Hepatocyte (in vitro differentiated cells): ENCODE measurements around the gene TSKS. TPM values are rescaled to one million over a fixed set of nuclear protein-coding genes. Genes with fewer than 3 reads are reported as not detected.

Source experiments
- DNase-seq: peaks from one replicate; pipeline ENCODE4 v3.0.0-alpha.2; 2016; ENCODE audit warnings: low spot score
- H2AFZ ChIP-seq: fragments of 200-600 bp; sonication (generic); 2 replicates; pipeline ENCODE4 v1.6.0; 2016; ENCODE audit warnings: antibody characterized with exemption, mild to moderate bottlenecking
- H3K27ac ChIP-seq: fragments of 200-600 bp; sonication (generic); 2 replicates; pipeline ENCODE4 v1.5.1; 2016; ENCODE audit warnings: mild to moderate bottlenecking
- H3K27me3 ChIP-seq: fragments of 200-600 bp; sonication (generic); 2 replicates; pipeline ENCODE4 v1.6.1; 2016
- H3K36me3 ChIP-seq: fragments of 200-600 bp; sonication (generic); replicated peaks from 2 replicates; pipeline ENCODE4 v1.5.1; 2016; ENCODE audit warnings: low read depth; ENCODE audit not compliant: insufficient read depth
- H3K4me1 ChIP-seq: fragments of 200-600 bp; sonication (generic); 2 replicates; pipeline ENCODE4 v1.5.1; 2016; ENCODE audit warnings: mild to moderate bottlenecking, moderate library complexity; ENCODE audit not compliant: insufficient read depth
- H3K4me2 ChIP-seq: fragments of 200-600 bp; sonication (generic); 2 replicates; pipeline ENCODE4 v1.6.0; 2016
- H3K4me3 ChIP-seq: fragments of 200-600 bp; sonication (generic); 2 replicates; pipeline ENCODE4 v1.5.1; 2016; ENCODE audit warnings: mild to moderate bottlenecking
- H3K79me2 ChIP-seq: fragments of 200-600 bp; sonication (generic); 2 replicates; pipeline ENCODE4 v1.6.0; 2017; ENCODE audit warnings: mild to moderate bottlenecking
- H3K9me2 ChIP-seq: fragments of 200-600 bp; sonication (generic); replicated peaks from 2 replicates; pipeline ENCODE4 v1.6.0; 2017; ENCODE audit warnings: mild to moderate bottlenecking; ENCODE audit not compliant: insufficient read depth
- H3K9me3 ChIP-seq: fragments of 200-600 bp; sonication (generic); 2 replicates; pipeline ENCODE4 v1.5.1; 2016; ENCODE audit warnings: low read depth, mild to moderate bottlenecking
- H4K20me1 ChIP-seq: fragments of 200-600 bp; sonication (generic); 2 replicates; pipeline ENCODE4 v1.6.0; 2016; ENCODE audit warnings: mild to moderate bottlenecking; ENCODE audit not compliant: insufficient read depth, poor library complexity, severe bottlenecking
- CTCF ChIP-seq: fragments of 200-600 bp; sonication (generic); IDR thresholded peaks from 2 replicates; pipeline ENCODE4 v1.5.1; 2016; ENCODE audit warnings: antibody characterized with exemption, mild to moderate bottlenecking; ENCODE audit not compliant: poor library complexity
- EZH2 ChIP-seq: fragments of 200-600 bp; sonication (generic); IDR thresholded peaks from 2 replicates; pipeline ENCODE4 v1.6.1; 2016; ENCODE audit warnings: antibody characterized with exemption, mild to moderate bottlenecking, borderline replicate concordance
- EZH2phosphoT487 ChIP-seq: fragments of 200-600 bp; sonication (generic); IDR thresholded peaks from one replicate; pipeline ENCODE4 v1.6.1; 2018; ENCODE audit warnings: antibody characterized with exemption, mild to moderate bottlenecking, low read depth, moderate library complexity; ENCODE audit not compliant: unreplicated experiment, severe bottlenecking
- WGBS: methylation state at CpG from one replicate; pipeline ENCODE4 v1.1.6; 2016; ENCODE audit warnings: low lambda C conversion rate; ENCODE audit errors: missing lambda C conversion rate; 5-methylcytosine and 5-hydroxymethylcytosine counted together
- polyA plus RNA-seq: library from polyadenylated mRNA; unstranded; fragments of >200 nt; fragmentation: Nextera tagmentation; extraction: Ambion mirVana; gene quantifications from 2 replicates; pipeline ENCODE4 v1.2.1, GENCODE V29; 2016
- total RNA-seq: library from RNA; depleted of rRNA; stranded (reverse); fragments of >200 nt; gene quantifications from 2 replicates; pipeline ENCODE4 v1.2.3, GENCODE V29; 2014

Gene TSKS, protein sequence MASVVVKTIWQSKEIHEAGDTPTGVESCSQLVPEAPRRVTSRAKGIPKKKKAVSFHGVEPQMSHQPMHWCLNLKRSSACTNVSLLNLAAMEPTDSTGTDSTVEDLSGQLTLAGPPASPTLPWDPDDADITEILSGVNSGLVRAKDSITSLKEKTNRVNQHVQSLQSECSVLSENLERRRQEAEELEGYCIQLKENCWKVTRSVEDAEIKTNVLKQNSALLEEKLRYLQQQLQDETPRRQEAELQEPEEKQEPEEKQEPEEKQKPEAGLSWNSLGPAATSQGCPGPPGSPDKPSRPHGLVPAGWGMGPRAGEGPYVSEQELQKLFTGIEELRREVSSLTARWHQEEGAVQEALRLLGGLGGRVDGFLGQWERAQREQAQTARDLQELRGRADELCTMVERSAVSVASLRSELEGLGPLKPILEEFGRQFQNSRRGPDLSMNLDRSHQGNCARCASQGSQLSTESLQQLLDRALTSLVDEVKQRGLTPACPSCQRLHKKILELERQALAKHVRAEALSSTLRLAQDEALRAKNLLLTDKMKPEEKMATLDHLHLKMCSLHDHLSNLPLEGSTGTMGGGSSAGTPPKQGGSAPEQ
- total RNA-seq (not detected in 2 replicates), polyA plus RNA-seq (not detected in 2 replicates)

DNA sequence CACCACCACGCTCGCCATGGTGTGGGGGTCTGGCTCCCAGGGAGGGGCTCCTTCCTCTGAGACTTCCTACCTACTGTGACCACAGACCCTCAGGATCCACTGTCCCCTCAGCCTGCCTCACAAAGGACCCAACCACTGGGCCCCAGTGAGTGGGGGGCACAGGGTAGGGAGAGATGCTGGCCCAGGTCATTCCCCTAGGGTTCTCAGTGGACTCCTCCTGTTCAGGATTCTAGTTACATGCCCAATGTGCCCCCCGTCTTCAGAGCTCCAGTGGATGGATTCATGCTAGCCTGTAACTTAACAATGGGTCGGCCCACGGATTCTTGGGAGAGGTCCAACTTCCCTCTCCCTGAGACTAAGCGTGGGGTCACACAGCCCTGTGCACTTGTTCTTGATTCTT, at the start of gene TSKS:
Gene TSKS (minus strand): TSS at position 77 of the 400 bp plus-strand sequence. CDS start 59 bp downstream, at position 18.
- no peak within 1 kb of the TSS for H3K27ac ChIP-seq
- no peak for TF ChIP-seq EZH2
- no peak for TF ChIP-seq CTCF
- no peak for TF ChIP-seq EZH2phosphoT487

GRCh38 chr19:49812452-49812996, 49.4 kb upstream of the TSKS start:
- H2AFZ ChIP-seq: peak overlapping the region; percentile 51
- H3K27me3 ChIP-seq: no peaks in the 10 kb centered on the region
- H3K4me2 ChIP-seq: peak overlapping the region; percentile 86
- no peaks in the 10 kb centered on the region for H4K20me1 ChIP-seq
- TF ChIP-seq EZH2phosphoT487: no peak
- no peak for TF ChIP-seq EZH2
- TF ChIP-seq CTCF: no peak
- H3K9me2 ChIP-seq: no peaks in the 10 kb centered on the region
- peaks cover 11% of the 10 kb centered on the region for H3K4me1 ChIP-seq
- H3K9me3 ChIP-seq: no peaks in the 10 kb centered on the region
- no peak for DNase-seq
- H3K27ac ChIP-seq: peak overlapping the region; percentile 89
- H3K4me3 ChIP-seq: peak overlapping the region; percentile 49
- WGBS: 76% methylated on average over 8 of the region's 11 CpGs
- H3K36me3 ChIP-seq: no peaks in the 10 kb centered on the region
- H3K79me2 ChIP-seq: no peaks in the 10 kb centered on the region

More for the DNA sequence above, at the start of gene TSKS:
- Histone ChIP-seq H3K9me3 (no peaks in the 10 kb centered on the region), H3K27me3 (no peaks in the 10 kb centered on the region), H3K79me2 (peaks cover 13% of the 10 kb centered on the region), H3K4me2 (no peak within 1 kb of the TSS), H2AFZ (no peak within 1 kb of the TSS), H4K20me1 (no peaks in the 10 kb centered on the region), H3K4me1 (peaks cover 10% of the 10 kb centered on the region), H3K4me3 (no peak within 1 kb of the TSS), H3K9me2 (no peaks in the 10 kb centered on the region), H3K36me3 (no peaks in the 10 kb centered on the region)
- DNase-seq: no peak
- 95% methylated on average over 6 of the region's 6 CpGs for WGBS

GRCh38 chr19:49811328-49811727, 48.2 kb upstream of the TSKS start:
- peaks cover 11% of the 10 kb centered on the region for H3K4me1 ChIP-seq
- H3K9me3 ChIP-seq: no peaks in the 10 kb centered on the region
- no peaks in the 10 kb centered on the region for H3K9me2 ChIP-seq
- H3K4me3 ChIP-seq: no peak overlapping the region
- H3K27me3 ChIP-seq: no peaks in the 10 kb centered on the region
- no peaks in the 10 kb centered on the region for H4K20me1 ChIP-seq
- no peaks in the 10 kb centered on the region for H3K36me3 ChIP-seq
- H3K4me2 ChIP-seq: no peak overlapping the region
- no peaks in the 10 kb centered on the region for H3K79me2 ChIP-seq
- WGBS: 98% methylated on average over 6 of the region's 6 CpGs
- H3K27ac ChIP-seq: no peak overlapping the region
- H2AFZ ChIP-seq: no peak overlapping the region
- TF ChIP-seq EZH2phosphoT487: no peak
- TF ChIP-seq EZH2: no peak
- no peak for TF ChIP-seq CTCF
- DNase-seq: no peak
